Prostate gland (tissue), 2 donors: ENCODE results near the gene GSKIP.

Experiments
- CTCF ChIP-seq, 4 experiments: fragments of 200-600 bp in 2 of 4; fragments of 450-650 bp in 2 of 4; sonication (generic) in 2 of 4; IDR thresholded peaks; 1 replicate in 3 of 4; 2 replicates in 1 of 4; pipeline ENCODE4 v1.5.1; 2016 to 2019; ENCODE audit warnings: antibody characterized with exemption in 4 of 4, mild to moderate bottlenecking in 2 of 4, moderate library complexity in 2 of 4
- POLR2A ChIP-seq: fragments of 450-650 bp; IDR thresholded peaks from one replicate; pipeline ENCODE4 v1.6.1; 2016; ENCODE audit warnings: antibody characterized with exemption, mild to moderate bottlenecking
- POLR2AphosphoS5 ChIP-seq: sonication (generic); formaldehyde crosslinking; IDR thresholded peaks from one replicate; pipeline ENCODE4 v1.6.1; 2017; ENCODE audit warnings: antibody characterized with exemption

- TF ChIP-seq POLR2AphosphoS5 (no peak), CTCF (IDR thresholded peaks at IDR 0.05) (no peak), POLR2A (no peak)
Measured at GRCh38 chr14:96368534-96368933, 5.2 kb downstream of the GSKIP start.
